Epithelial cell of esophagus (primary cell): ENCODE results near the gene MLKL.

Experiments
- DNase-seq: peaks from one replicate; pipeline ENCODE4 v3.0.0; 2010; ENCODE audit warnings: low read depth
- H3K4me3 ChIP-seq: 2 replicates; pipeline ENCODE4 v1.5.1; 2011; ENCODE audit warnings: mild to moderate bottlenecking, low read length, control low read depth
- CTCF ChIP-seq: IDR thresholded peaks from 2 replicates; pipeline ENCODE4 v1.5.1; 2011; ENCODE audit warnings: low read depth, mild to moderate bottlenecking, low read length, control low read depth, inconsistent platforms; ENCODE audit not compliant: insufficient read depth; ENCODE audit errors: missing control alignments

MLKL gene

DNA sequence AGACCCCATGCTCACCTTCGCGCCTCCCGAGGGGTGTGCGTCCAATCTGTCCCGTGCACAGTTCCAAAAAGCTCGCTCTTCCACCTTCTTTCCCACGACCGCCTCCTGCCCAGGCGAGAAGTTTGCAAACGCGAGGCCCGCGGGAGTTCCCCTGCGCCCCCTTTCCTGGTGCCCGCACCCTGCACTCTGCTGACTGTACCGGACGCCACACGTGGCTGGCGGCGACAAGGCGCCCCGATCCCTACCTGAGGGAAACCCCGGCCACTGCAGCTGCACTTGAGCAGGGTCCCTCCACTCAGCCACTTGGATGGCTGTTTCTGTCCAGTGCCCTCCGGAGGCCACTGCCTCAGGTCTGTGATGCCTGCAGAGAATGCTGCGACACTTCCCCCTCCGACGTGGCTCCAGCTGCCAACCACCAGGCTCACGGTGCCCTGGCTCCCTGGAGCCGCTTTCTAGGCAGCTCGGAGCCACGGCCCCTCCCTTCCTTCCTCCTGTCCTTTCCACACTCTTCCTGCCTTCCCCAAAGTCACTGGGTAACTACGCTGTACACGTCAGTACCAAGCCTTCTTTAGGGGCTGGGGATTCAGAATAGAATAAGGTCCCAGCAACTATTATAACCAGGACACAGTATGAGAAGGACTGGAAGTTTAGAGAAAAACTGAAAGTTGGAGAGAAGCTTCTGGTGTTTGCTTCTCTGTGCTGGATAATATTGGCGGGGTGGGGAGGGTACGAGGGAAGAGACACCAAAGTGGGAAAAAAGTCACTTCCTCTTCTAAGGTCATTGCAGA is at the start of gene MLKL:
Gene MLKL (minus strand): TSS at position 425 of the 788 bp plus-strand sequence. CDS start 5,105 bp downstream, outside the sequence.
- no peak for TF ChIP-seq CTCF
- DNase-seq: peak; percentile 62
- H3K4me3 ChIP-seq: peak within 1 kb of the TSS; percentile 79

GRCh38 chr16:74749291-74750055 is 48.8 kb upstream of the MLKL start:
- H3K4me3 ChIP-seq: no peak overlapping the region
- peak; percentile 45 for DNase-seq
- TF ChIP-seq CTCF: no peak

GRCh38 chr16:74748616-74749026 is 48.0 kb upstream of the MLKL start:
- no peak for TF ChIP-seq CTCF
- DNase-seq: no peak
- H3K4me3 ChIP-seq: no peak overlapping the region

DNA sequence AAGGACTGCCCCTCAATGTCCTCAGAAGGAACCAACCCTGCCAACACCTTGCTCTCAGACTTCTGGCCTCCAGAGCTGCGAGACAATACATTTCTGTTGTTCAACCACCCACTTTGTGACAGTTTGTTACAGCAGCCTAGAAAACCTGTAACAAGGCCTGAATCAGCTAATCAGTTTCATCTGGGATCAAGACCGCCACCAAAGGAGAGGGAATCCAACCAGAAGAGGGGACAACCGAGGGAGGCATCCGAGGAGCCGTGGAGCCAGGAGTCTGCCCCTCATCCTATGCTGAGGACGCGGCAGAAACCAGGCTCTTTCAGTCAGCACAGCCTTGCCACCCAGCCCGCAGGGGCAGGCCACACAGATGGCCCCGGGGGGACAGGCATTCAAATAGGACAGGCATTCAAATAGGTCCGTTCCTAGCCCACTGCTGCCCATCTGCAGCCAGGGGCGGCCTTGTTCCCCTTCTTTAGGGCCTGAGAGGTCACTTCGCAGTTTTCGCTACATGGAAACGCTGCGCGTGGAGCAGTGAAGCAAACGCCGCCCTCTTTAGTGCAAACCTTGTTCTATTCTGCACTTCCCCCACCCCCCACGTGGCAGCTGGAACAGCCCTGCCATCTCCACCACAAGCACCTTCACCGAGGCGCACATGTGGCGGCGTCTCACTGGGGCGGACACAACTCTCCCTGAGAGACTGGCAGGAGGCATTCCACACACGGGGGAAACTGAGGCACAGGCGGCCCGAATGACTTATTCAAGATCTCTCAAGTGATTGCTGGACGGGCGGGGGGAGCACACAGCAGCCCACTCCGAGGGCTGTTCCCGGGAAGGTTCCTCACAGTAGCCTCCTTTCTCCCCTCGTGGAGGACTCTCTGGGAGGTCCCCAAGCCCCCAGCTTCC is 47.3 kb upstream of the MLKL start:
- TF ChIP-seq CTCF: no peak
- H3K4me3 ChIP-seq: no peak overlapping the region
- DNase-seq: no peak

- DNase-seq: no peak
- TF ChIP-seq CTCF: no peak
- H3K4me3 ChIP-seq: no peak overlapping the region
These were observed 45.3 kb upstream of the MLKL start for GRCh38 chr16:74745926-74746325.

- TF ChIP-seq CTCF: no peak
- H3K4me3 ChIP-seq: no peak overlapping the region
- DNase-seq: no peak
These were observed 44.5 kb upstream of the MLKL start for GRCh38 chr16:74745109-74745615.
